Hematopoietic multipotent progenitor cell treated with erythropoietin and hydrocortisone succinate and interleukin-3 and kit ligand, for 15 days (in vitro differentiated cells): Measurements from ENCODE around the gene MAP7D2.

Experiments
- DNase-seq: peaks from one replicate; pipeline ENCODE4 v3.0.0-alpha.2; 2015; ENCODE audit warnings: low spot score

Gene MAP7D2

DNA sequence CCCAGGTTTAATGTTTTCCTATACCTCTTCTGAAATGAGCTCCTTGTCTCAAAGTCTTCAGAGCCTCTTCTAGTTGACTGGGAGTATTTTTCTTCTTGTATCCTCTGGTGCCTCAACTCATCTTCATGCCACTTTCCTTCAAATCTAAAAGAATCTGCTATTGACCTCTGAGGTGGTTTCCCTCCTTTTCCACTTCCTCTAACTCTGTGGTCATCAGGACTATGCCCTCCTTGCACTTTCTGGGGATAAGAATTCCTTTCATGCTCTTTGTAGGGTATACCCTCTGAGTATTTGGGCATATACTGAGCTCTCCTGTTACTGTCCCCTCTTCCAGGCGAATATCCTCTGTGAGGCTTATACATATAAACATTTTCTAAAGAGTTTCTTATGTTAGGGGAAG lies 150.7 kb downstream of the MAP7D2 start:
- no peak for DNase-seq

GRCh38 chrX:19964017-19964710 lies 152.5 kb downstream of the MAP7D2 start:
- DNase-seq: no peak

- DNase-seq: no peak
Observed at GRCh38 chrX:19960913-19961312, 155.8 kb downstream of the MAP7D2 start.

DNA sequence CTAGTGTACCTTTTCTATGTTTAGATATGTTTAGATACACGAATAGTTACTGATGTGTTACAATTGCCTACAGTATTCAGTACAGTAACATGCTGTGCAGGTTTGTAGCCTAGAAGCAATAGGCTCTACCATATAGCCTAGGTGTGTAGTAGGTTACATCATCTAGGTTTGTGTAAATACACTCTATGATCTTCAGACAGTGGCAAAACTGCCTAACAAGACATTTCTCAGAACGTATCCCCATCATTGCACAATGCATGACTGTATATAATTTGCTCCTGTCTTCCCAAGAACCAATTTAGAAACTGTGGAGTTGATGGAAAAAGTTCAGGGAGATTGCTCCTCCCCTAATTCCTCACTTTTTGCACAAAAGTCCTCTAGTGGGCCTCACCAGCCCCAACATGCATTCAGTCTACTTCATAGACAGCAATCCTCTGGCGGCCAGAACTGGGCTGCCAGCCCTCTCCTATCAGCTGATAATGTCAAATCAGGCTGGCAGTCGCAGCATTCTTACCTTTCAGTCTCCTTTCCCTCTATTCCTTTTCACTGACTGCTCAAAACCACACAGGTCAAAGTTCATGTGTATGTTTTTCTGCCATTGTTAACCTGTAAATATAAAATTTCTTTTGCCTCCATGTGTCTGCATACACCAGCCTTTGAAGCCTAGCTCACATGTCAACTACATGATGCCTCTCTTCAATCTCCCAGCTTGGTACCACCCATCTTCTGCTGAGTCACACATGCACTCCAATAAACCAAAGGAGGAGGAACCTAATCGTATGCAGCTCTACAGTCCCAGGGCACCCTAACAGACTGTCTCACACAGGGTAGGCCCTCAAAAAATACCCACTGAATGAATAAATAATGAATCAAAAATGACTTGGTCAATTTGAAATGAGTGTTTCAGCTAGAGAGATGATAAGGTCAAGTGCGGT lies 157.9 kb downstream of the MAP7D2 start:
- no peak for DNase-seq

DNA sequence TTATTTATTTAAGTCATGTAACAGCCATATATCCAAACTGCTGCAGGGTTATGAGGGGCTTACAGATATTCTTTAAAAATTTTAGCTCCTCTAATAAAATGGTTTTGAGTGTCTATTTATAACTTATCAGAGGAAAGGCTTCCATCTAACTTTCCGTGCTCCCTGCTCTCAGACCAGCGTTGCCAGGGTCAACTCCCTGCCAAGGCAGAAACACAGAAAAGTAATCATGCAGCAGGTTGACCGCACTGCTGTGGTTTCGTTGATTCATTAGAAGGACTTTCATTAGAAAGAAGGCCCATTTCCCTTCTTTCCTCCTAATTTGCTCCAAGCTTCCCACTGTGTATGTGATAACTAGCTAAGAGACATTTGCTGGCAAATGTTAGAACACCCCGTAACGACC lies 159.8 kb downstream of the MAP7D2 start:
- no peak for DNase-seq
